Muscle layer of duodenum (tissue), 2 donors: ENCODE data around the gene MRPS18A.

ENCODE experiments used
- H3K27ac ChIP-seq: one replicate; pipeline ENCODE4 v1.7.0; 2013; ENCODE audit warnings: mild to moderate bottlenecking, low read length
- H3K27me3 ChIP-seq: one replicate; pipeline ENCODE4 v1.7.0; 2013; ENCODE audit warnings: low read depth, mild to moderate bottlenecking, control low read depth, low read length
- H3K36me3 ChIP-seq, 2 donors: one replicate each; pipeline ENCODE4 v1.7.0; 2013; ENCODE audit warnings: low read length in 2 of 2, control low read depth in 1 of 2, mild to moderate bottlenecking in 1 of 2; ENCODE audit not compliant: insufficient read depth in 2 of 2, control insufficient read depth in 1 of 2
- H3K4me1 ChIP-seq, 2 donors: one replicate each; pipeline ENCODE4 v1.7.0; 2013; ENCODE audit warnings: low read length in 2 of 2, mild to moderate bottlenecking in 2 of 2, control low read depth in 1 of 2, moderate library complexity in 1 of 2; ENCODE audit not compliant: insufficient read depth in 2 of 2, control insufficient read depth in 1 of 2
- H3K4me3 ChIP-seq, 2 donors: one replicate each; pipeline ENCODE4 v1.7.0; 2013; ENCODE audit warnings: low read length in 2 of 2, low read depth in 1 of 2, mild to moderate bottlenecking in 1 of 2
- H3K9me3 ChIP-seq, 2 donors: one replicate each; pipeline ENCODE4 v1.7.0; 2013; ENCODE audit warnings: low read length in 2 of 2, control low read depth in 1 of 2, mild to moderate bottlenecking in 1 of 2; ENCODE audit not compliant: control insufficient read depth in 1 of 2
- donor health status: healthy.

Gene MRPS18A

GRCh38 chr6:43628393-43629103 lies 59.0 kb downstream of the MRPS18A start:
- H3K36me3 ChIP-seq = peaks cover 19 to 27% of the 10 kb centered on the region in 2 donors
- peak overlapping the region; percentile 95 for H3K27ac ChIP-seq
- peak overlapping the region; percentile 63 to 99 for H3K4me3 ChIP-seq
- H3K27me3 ChIP-seq = no peaks in the 10 kb centered on the region
- no peaks in the 10 kb centered on the region for H3K9me3 ChIP-seq
- H3K4me1 ChIP-seq = peaks cover 6 to 12% of the 10 kb centered on the region in 2 donors

- Histone ChIP-seq H3K36me3 (peaks cover 22 to 37% of the 10 kb centered on the region in 2 donors), H3K4me1 (peaks cover 6 to 12% of the 10 kb centered on the region in 2 donors), H3K4me3 (peak overlapping the region in 1 of 2 donors; percentile 19), H3K27ac (peak overlapping the region; percentile 87), H3K27me3 (no peaks in the 10 kb centered on the region), H3K9me3 (no peaks in the 10 kb centered on the region)
Measured at GRCh38 chr6:43627008-43627825, 60.4 kb downstream of the MRPS18A start.

GRCh38 chr6:43625393-43625992 lies 62.1 kb downstream of the MRPS18A start:
- peaks cover 6 to 12% of the 10 kb centered on the region in 2 donors for H3K4me1 ChIP-seq
- no peak overlapping the region for H3K27ac ChIP-seq
- H3K27me3 ChIP-seq = no peaks in the 10 kb centered on the region
- no peak overlapping the region for H3K4me3 ChIP-seq
- H3K9me3 ChIP-seq = no peaks in the 10 kb centered on the region
- peaks cover 36 to 55% of the 10 kb centered on the region in 2 donors for H3K36me3 ChIP-seq

- H3K36me3 ChIP-seq = peaks cover 36 to 59% of the 10 kb centered on the region in 2 donors
- no peaks in the 10 kb centered on the region for H3K27me3 ChIP-seq
- no peaks in the 10 kb centered on the region for H3K9me3 ChIP-seq
- peaks cover 6 to 12% of the 10 kb centered on the region in 2 donors for H3K4me1 ChIP-seq
- no peak overlapping the region for H3K4me3 ChIP-seq
- H3K27ac ChIP-seq = no peak overlapping the region
Measured at GRCh38 chr6:43624786-43625288, 62.8 kb downstream of the MRPS18A start.

- no peaks in the 10 kb centered on the region for H3K9me3 ChIP-seq
- H3K36me3 ChIP-seq = peaks cover 36 to 65% of the 10 kb centered on the region in 2 donors
- no peak overlapping the region for H3K4me3 ChIP-seq
- H3K27ac ChIP-seq = no peak overlapping the region
- no peaks in the 10 kb centered on the region for H3K27me3 ChIP-seq
- H3K4me1 ChIP-seq = peaks cover 6 to 12% of the 10 kb centered on the region in 2 donors
Measured at GRCh38 chr6:43623880-43624785, 63.5 kb downstream of the MRPS18A start.

- H3K9me3 ChIP-seq = no peaks in the 10 kb centered on the region
- H3K36me3 ChIP-seq = peaks cover 36 to 65% of the 10 kb centered on the region in 2 donors
- no peak overlapping the region for H3K27ac ChIP-seq
- peaks cover 3 to 5% of the 10 kb centered on the region in 2 donors for H3K4me1 ChIP-seq
- no peak overlapping the region for H3K4me3 ChIP-seq
- H3K27me3 ChIP-seq = no peaks in the 10 kb centered on the region
Measured at GRCh38 chr6:43622541-43622940, 65.0 kb downstream of the MRPS18A start.

- Histone ChIP-seq H3K4me1 (no peaks in the 10 kb centered on the region), H3K27me3 (no peaks in the 10 kb centered on the region), H3K9me3 (no peaks in the 10 kb centered on the region), H3K27ac (no peak overlapping the region), H3K4me3 (no peak overlapping the region), H3K36me3 (peaks cover 36 to 65% of the 10 kb centered on the region in 2 donors)
Measured at GRCh38 chr6:43621836-43622180, 65.8 kb downstream of the MRPS18A start.
